Activated T-cell treated with anti-CD3 and anti-CD28 coated beads, Interleukin-2, amount 50 U/mL, for 24 hours (primary cell): ENCODE measurements around the gene GPC4.

Source experiments
- DNase-seq: peaks from one replicate; pipeline ENCODE4 v3.0.0-alpha.2; 2020
- H3K27ac Mint-ChIP-seq: 2 replicates; pipeline ENCODE4 v1.8.0; 2020; ENCODE audit warnings: mild to moderate bottlenecking, mixed read lengths
- H3K27me3 Mint-ChIP-seq: 2 replicates; pipeline ENCODE4 v1.8.0; 2020; ENCODE audit warnings: mixed read lengths
- H3K36me3 Mint-ChIP-seq: 2 replicates; pipeline ENCODE4 v1.8.0; 2020; ENCODE audit warnings: low read depth, mixed read lengths
- H3K4me1 Mint-ChIP-seq: 2 replicates; pipeline ENCODE4 v1.8.0; 2020; ENCODE audit warnings: low read depth, mixed read lengths
- H3K4me3 Mint-ChIP-seq: 2 replicates; pipeline ENCODE4 v1.8.0; 2020; ENCODE audit warnings: mild to moderate bottlenecking, moderate library complexity, mixed read lengths
- H3K9me3 Mint-ChIP-seq: 2 replicates; pipeline ENCODE4 v1.8.0; 2020; ENCODE audit warnings: mixed read lengths

GPC4 gene

GRCh38 chrX:133392671-133393070, 22.6 kb downstream of the GPC4 start:
- Mint-ChIP-seq H3K4me3 (no peak overlapping the region), H3K36me3 (no peaks in the 10 kb centered on the region), H3K27me3 (peaks cover 56% of the 10 kb centered on the region), H3K9me3 (no peaks in the 10 kb centered on the region), H3K27ac (no peak overlapping the region), H3K4me1 (no peaks in the 10 kb centered on the region)
- DNase-seq, result no peak

DNA sequence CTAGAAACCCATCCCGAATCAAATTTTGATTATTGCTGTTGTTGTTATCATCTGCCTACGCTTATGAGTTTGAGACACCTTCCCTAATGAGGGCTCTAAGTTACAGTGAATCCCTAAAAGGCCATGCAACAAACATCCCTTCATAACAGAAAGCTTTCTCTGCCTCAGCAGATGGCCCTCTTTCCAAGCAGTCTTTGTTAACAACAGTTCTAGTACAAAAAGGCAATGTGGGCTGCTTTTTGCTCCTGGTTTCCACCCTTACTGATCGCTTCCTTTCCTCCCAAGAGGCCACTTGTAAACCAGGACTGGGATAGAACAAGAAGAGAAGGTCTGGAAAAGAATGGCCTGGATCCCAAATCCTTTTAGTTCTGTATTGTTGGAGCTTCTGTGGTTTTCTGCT, 24.2 kb downstream of the GPC4 start:
- Mint-ChIP-seq H3K36me3 (no peaks in the 10 kb centered on the region), H3K4me3 (no peak overlapping the region), H3K27me3 (peaks cover 57% of the 10 kb centered on the region), H3K4me1 (no peaks in the 10 kb centered on the region), H3K27ac (no peak overlapping the region), H3K9me3 (no peaks in the 10 kb centered on the region)
- DNase-seq, result no peak

DNA sequence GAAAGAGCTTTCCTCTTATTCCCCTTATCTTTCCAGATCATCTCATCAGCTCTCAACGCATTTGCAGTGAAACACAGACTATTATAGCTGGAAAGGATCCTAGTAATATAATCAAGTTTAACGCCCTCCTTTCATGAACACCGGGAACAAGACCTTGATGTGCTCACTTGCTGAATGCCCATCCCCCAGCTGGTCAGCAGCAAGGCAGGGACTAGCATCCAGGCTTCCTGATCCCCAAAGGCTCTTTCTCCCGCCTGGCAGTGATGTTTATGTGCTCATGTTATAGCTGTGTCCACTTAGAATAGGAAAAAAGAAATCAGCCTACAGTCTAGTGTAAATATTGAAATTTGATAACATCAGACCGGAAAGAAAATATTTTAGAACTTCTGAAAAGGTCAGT, 24.6 kb downstream of the GPC4 start:
- no peaks in the 10 kb centered on the region for H3K9me3 Mint-ChIP-seq
- no peaks in the 10 kb centered on the region for H3K36me3 Mint-ChIP-seq
- H3K27ac Mint-ChIP-seq, result no peak overlapping the region
- no peak for DNase-seq
- no peak overlapping the region for H3K4me3 Mint-ChIP-seq
- no peaks in the 10 kb centered on the region for H3K4me1 Mint-ChIP-seq
- H3K27me3 Mint-ChIP-seq, result peaks cover 55% of the 10 kb centered on the region

GRCh38 chrX:133389975-133390374, 25.3 kb downstream of the GPC4 start:
- Mint-ChIP-seq H3K36me3 (no peaks in the 10 kb centered on the region), H3K27me3 (peaks cover 60% of the 10 kb centered on the region), H3K4me1 (no peaks in the 10 kb centered on the region)

DNA sequence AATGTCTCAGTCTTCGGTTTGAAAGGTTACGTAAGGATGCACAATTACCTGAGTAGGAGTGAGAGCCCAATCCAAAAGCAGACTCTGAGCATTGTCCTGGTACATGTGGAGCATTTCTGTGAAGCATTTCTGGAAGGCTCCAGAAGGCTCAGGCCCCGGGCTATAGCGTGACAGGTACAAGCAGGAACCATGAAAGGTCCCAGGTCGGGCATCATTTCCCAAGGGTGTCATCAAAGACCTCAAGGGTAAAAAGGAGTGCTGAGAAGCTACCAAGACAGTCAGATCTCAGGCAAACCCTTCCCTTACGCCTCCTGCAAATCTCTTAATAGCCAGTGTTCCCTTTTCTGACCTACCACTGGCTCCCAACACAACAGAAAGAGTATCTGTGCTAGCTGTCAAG, 30.8 kb downstream of the GPC4 start:
- Mint-ChIP-seq H3K27ac (no peak overlapping the region), H3K27me3 (peaks cover 54% of the 10 kb centered on the region), H3K4me1 (no peaks in the 10 kb centered on the region), H3K9me3 (no peaks in the 10 kb centered on the region), H3K4me3 (no peak overlapping the region), H3K36me3 (no peaks in the 10 kb centered on the region)
- DNase-seq, result no peak

More at GRCh38 chrX:133389975-133390374, 25.3 kb downstream of the GPC4 start:
- DNase-seq, result no peak
- Mint-ChIP-seq H3K9me3 (no peaks in the 10 kb centered on the region), H3K27ac (no peak overlapping the region), H3K4me3 (no peak overlapping the region)

DNA sequence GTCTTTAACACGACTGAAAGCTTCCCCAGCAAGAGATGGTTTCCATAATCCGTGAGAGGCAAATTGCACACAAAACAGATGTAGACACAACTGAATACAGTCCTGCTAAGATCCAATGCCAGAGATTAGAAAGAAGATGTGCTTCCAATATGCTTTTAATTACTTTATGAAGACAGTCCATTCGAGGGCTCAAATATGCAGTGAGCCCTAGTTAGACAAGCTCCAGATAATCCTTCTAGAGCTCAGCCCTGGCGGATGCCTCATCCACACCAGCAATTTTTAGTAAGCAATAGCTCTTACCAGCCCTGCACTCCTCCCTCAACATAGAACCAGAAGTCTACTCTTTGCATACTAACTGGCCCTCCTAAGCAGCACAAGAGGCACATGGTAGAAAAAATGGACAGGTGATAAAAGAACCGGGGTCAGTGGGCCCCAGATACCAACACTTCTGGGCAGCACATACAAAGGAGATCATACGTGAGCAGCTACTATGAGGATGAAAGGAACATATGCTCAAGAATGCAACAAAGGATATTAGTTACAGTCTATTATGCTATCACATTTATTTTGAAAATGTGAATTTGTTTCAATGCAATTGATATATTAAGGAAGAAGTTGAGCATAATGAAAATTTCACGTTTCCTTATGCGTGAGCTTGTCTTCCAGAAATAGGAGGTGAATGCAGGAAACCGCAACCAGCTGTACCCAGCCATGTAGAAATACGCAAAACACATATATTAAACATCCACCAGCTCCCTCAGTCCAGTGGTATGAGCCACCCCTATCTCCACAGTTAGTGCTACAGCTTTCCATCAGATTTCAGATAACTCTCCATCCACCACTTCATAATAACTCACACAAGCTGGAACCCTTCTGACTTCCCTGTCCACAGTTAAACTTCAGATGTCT, 34.3 kb downstream of the GPC4 start:
- Mint-ChIP-seq H3K4me3 (no peak overlapping the region), H3K27ac (no peak overlapping the region), H3K36me3 (no peaks in the 10 kb centered on the region), H3K9me3 (no peaks in the 10 kb centered on the region), H3K27me3 (peaks cover 65% of the 10 kb centered on the region), H3K4me1 (no peaks in the 10 kb centered on the region)
- no peak for DNase-seq

GRCh38 chrX:133376422-133376821, 38.9 kb downstream of the GPC4 start:
- no peaks in the 10 kb centered on the region for H3K4me1 Mint-ChIP-seq
- no peak for DNase-seq
- no peak overlapping the region for H3K27ac Mint-ChIP-seq
- H3K27me3 Mint-ChIP-seq, result peaks cover 53% of the 10 kb centered on the region
- H3K36me3 Mint-ChIP-seq, result no peaks in the 10 kb centered on the region
- H3K4me3 Mint-ChIP-seq, result no peak overlapping the region
- H3K9me3 Mint-ChIP-seq, result no peaks in the 10 kb centered on the region

DNA sequence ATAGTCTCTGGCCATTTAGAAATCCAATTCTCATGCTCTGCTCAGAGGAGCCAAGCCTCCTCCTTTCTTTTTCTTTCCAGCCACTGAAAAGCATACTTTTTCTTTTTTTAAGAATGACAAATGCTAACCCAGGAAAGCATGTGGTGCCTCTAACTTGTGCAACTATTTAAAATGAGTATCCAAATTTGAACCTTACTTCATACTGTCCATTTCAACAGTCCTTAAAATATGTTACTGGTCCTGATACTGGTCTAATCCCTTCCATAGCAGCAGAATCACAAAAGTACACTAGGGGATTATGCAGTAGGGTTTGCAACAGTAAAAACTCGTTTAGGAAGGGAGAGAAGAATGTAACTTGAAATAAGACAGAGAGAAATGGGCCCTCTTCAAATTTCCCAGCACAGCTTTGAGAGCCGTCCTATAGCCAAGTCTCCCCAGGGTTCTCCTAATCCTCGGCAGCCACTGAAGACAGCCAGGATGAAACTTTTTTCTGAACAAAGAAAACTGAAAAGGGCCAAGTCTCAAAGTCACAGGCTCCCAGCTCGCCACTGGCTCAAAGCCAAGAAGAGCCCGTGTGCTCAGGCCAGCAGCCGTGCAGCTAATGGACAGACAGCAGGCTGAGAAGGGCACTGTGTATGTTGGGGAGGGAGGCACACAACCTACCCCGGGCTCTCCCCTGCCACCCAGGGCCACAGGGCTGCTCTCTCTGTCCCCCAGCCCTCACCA, 39.5 kb downstream of the GPC4 start:
- Mint-ChIP-seq H3K9me3 (no peaks in the 10 kb centered on the region), H3K27ac (no peak overlapping the region), H3K27me3 (peaks cover 49% of the 10 kb centered on the region), H3K4me3 (no peak overlapping the region), H3K36me3 (no peaks in the 10 kb centered on the region), H3K4me1 (no peaks in the 10 kb centered on the region)
- no peak for DNase-seq

GRCh38 chrX:133374874-133375387, 40.4 kb downstream of the GPC4 start:
- no peaks in the 10 kb centered on the region for H3K36me3 Mint-ChIP-seq
- H3K4me3 Mint-ChIP-seq, result no peak overlapping the region
- no peaks in the 10 kb centered on the region for H3K4me1 Mint-ChIP-seq
- no peak overlapping the region for H3K27ac Mint-ChIP-seq
- H3K27me3 Mint-ChIP-seq, result peaks cover 54% of the 10 kb centered on the region
- DNase-seq, result no peak
- no peaks in the 10 kb centered on the region for H3K9me3 Mint-ChIP-seq

DNA sequence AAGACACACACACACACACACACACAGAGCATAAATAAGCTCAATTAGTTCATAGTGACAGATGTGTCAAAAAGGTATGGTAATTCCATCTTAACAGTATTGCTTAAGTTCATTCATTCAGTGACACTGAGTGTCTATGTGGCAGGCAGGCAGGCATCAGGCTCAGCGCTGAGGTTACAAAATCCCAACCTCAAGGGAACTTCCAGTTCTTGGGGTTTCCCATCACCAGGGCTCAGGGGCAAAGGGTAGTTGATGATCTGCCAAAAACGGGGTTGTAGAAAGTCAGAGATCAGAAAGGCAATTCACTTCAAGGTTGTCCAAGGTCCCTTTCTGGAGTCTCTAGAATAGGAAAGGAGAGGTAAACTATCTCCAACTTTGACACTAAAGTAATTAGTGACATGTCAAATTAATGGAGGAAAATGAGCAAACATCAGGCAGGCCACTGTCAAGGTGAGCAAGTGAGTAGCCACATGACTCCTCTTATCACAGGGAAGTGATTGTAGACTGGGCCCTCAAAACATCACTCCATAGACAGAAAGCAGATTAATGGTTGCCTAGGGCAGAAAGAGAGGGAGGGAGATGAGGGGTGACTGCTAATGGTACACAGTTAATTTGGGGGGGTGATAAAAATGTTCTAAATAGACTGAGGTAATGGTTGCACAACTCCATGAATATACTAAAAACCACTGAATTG, 41.8 kb downstream of the GPC4 start:
- H3K4me3 Mint-ChIP-seq, result no peak overlapping the region
- H3K9me3 Mint-ChIP-seq, result no peaks in the 10 kb centered on the region
- DNase-seq, result no peak
- no peaks in the 10 kb centered on the region for H3K4me1 Mint-ChIP-seq
- H3K27me3 Mint-ChIP-seq, result peaks cover 51% of the 10 kb centered on the region
- H3K36me3 Mint-ChIP-seq, result no peaks in the 10 kb centered on the region
- H3K27ac Mint-ChIP-seq, result no peak overlapping the region

DNA sequence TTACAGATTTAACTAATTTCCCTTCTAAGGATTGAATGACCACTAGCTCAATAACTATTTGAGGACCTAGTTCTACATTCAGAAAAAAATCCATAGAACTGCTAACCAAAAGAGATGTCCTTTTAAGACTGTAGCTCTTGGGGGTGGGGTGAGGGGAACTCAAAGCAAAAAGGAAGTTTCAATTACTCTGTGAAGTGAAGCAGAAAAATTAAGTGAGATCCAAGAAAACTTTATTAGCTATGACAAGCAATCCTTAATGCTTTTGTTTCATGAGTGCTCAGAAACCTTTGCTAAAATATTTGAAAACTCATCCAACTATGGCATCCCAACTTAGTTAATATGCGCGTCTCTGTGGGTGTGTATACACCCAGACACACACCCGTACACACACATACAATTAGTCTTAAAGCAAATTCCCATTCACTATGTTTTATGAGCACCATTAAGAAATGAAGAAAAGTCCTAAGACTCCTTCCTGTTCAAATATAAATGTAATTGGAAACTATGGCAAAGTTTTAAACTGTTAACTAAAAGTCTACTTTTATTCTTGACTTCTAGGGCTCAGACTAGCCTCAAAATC, 44.5 kb downstream of the GPC4 start:
- Mint-ChIP-seq H3K4me3 (no peak overlapping the region), H3K36me3 (no peaks in the 10 kb centered on the region), H3K27me3 (peaks cover 44% of the 10 kb centered on the region), H3K27ac (no peak overlapping the region), H3K4me1 (no peaks in the 10 kb centered on the region), H3K9me3 (no peaks in the 10 kb centered on the region)
- DNase-seq, result no peak

- Mint-ChIP-seq H3K4me3 (no peak overlapping the region), H3K36me3 (no peaks in the 10 kb centered on the region), H3K27me3 (peaks cover 51% of the 10 kb centered on the region), H3K9me3 (no peaks in the 10 kb centered on the region), H3K4me1 (no peaks in the 10 kb centered on the region), H3K27ac (no peak overlapping the region)
- DNase-seq, result no peak
Measured at GRCh38 chrX:133369065-133369464, 46.2 kb downstream of the GPC4 start.

- Mint-ChIP-seq H3K36me3 (no peaks in the 10 kb centered on the region), H3K4me1 (no peaks in the 10 kb centered on the region), H3K9me3 (no peaks in the 10 kb centered on the region), H3K4me3 (no peak overlapping the region), H3K27ac (no peak overlapping the region), H3K27me3 (peaks cover 56% of the 10 kb centered on the region)
- no peak for DNase-seq
Measured at GRCh38 chrX:133366735-133367134, 48.6 kb downstream of the GPC4 start.

GRCh38 chrX:133365871-133366611, 49.2 kb downstream of the GPC4 start:
- Mint-ChIP-seq H3K27ac (no peak overlapping the region), H3K27me3 (peaks cover 56% of the 10 kb centered on the region), H3K9me3 (no peaks in the 10 kb centered on the region), H3K36me3 (no peaks in the 10 kb centered on the region), H3K4me3 (no peak overlapping the region), H3K4me1 (no peaks in the 10 kb centered on the region)
- no peak for DNase-seq
